ENCODE results near the gene GPSM1. TPM values are rescaled to one million over a fixed set of nuclear protein-coding genes. Genes with fewer than 3 reads are reported as not detected.

The GPSM1 gene
- total RNA-seq, 1 experiment from 2014 or later = 24.7 TPM

- no peak overlapping the region for H3K56ac ChIP-seq (ENCODE audit: insufficient read length, low read depth, low read length)
- no peak for DNase-seq
- H3K4me1 ChIP-seq (ENCODE audit: insufficient read depth, low read length) = no peaks in the 10 kb centered on the region
- no peaks in the 10 kb centered on the region for H3K9me3 Mint-ChIP-seq
- H3K27ac ChIP-seq (ENCODE audit: insufficient read length, low read depth, low read length) = no peak overlapping the region
- H3K79me2 ChIP-seq (ENCODE audit: insufficient read depth, low read length) = no peaks in the 10 kb centered on the region
- no peak overlapping the region for H2BK15ac ChIP-seq (ENCODE audit: low read depth, low read length)
- no peak overlapping the region for H3T11ph ChIP-seq (ENCODE audit: low read length)
- H2BK12ac ChIP-seq (ENCODE audit: insufficient read length, low read depth, low read length) = no peak overlapping the region
- H3K18ac ChIP-seq (ENCODE audit: insufficient read length, low read depth, low read length) = no peak overlapping the region
- H4K5ac ChIP-seq (ENCODE audit: insufficient read length, low read depth, low read length) = no peak overlapping the region
- H3K27ac Mint-ChIP-seq = no peak overlapping the region
- no peak overlapping the region for H3K23ac ChIP-seq (ENCODE audit: insufficient read length, low read depth, low read length)
- H2BK120ac ChIP-seq (ENCODE audit: low read depth, low read length, poor library complexity, severe bottlenecking) = no peak overlapping the region
- no peak overlapping the region for H2BK20ac ChIP-seq (ENCODE audit: low read depth, low read length, poor library complexity, severe bottlenecking)
- no peaks in the 10 kb centered on the region for H3K9me3 ChIP-seq (ENCODE audit: control insufficient read depth, low read depth, low read length)
- no peak overlapping the region for H4K91ac ChIP-seq (ENCODE audit: insufficient read length, low read depth, low read length)
- H3K14ac ChIP-seq (ENCODE audit: insufficient read depth, low read length) = no peak overlapping the region
- no peak overlapping the region for H3K4me2 ChIP-seq (ENCODE audit: insufficient read depth, insufficient read length, low read length)
- H3K36me3 Mint-ChIP-seq (ENCODE audit: insufficient read depth in 1 of 3, low read depth in 3 of 3) = no peaks in the 10 kb centered on the region
- no peak overlapping the region for H2AFZ ChIP-seq (ENCODE audit: low read length)
- H4K8ac ChIP-seq (replicated peaks; ENCODE audit: insufficient read length, low read depth, low read length) = no peak overlapping the region
- no peak for TF ChIP-seq CTCF (conservative IDR thresholded peaks at IDR 0.05)
- H3K4me3 Mint-ChIP-seq = no peak overlapping the region
- H3K4me1 Mint-ChIP-seq = peaks cover 3% of the 10 kb centered on the region in 2 experiments; a peak in 3 of 4 replicates
- H3K79me1 ChIP-seq (ENCODE audit: insufficient read depth, low read depth, low read length, poor library complexity, severe bottlenecking) = no peaks in the 10 kb centered on the region
- no peaks in the 10 kb centered on the region for H3K23me2 ChIP-seq (ENCODE audit: insufficient read length, low read depth, low read length, poor library complexity, severe bottlenecking)
- H3K4ac ChIP-seq (ENCODE audit: low read depth, low read length) = no peak overlapping the region
- H2AK5ac ChIP-seq (ENCODE audit: insufficient read length, low read length) = no peak overlapping the region
- no peaks in the 10 kb centered on the region for H3K27me3 ChIP-seq (ENCODE audit: insufficient read depth, low read length)
- H4K20me1 ChIP-seq (ENCODE audit: control insufficient read depth, insufficient read depth, insufficient read length) = no peaks in the 10 kb centered on the region
- no CpG with 5 or more reads among the region's 14 CpGs for WGBS (ENCODE audit: extremely low coverage, insufficient read length, low lambda C conversion rate)
- H3K27me3 Mint-ChIP-seq (ENCODE audit: low read depth) = no peaks in the 10 kb centered on the region
- no peak overlapping the region for H3K9ac ChIP-seq (ENCODE audit: extremely low read depth, insufficient read length, low read length)
- no peak overlapping the region for H2BK5ac ChIP-seq (ENCODE audit: insufficient read length, low read length)
Measured at GRCh38 chr9:136300016-136300545, 27.3 kb upstream of the GPSM1 start.
